ENCODE results near the gene HRH4. TPM values are rescaled to one million over a fixed set of nuclear protein-coding genes. Genes with fewer than 3 reads are reported as not detected.

Gene HRH4
- total RNA-seq, 4 donors from 2014 or later: 0.12 to 0.55 TPM; not detected in 2

- DNase-seq: no peak
- TF ChIP-seq POLR2A (IDR thresholded peaks at IDR 0.05): no peak
- no peak for TF ChIP-seq CTCF (IDR thresholded peaks at IDR 0.05)
- Histone ChIP-seq H3K9me3 (no peaks in the 10 kb centered on the region), H3K36me3 (no peaks in the 10 kb centered on the region), H3K4me3 (no peak overlapping the region), H3K27ac (no peak overlapping the region), H3K4me1 (no peaks in the 10 kb centered on the region), H3K27me3 (no peaks in the 10 kb centered on the region)
- intact Hi-C loops (cut with DNase I; ENCODE audit: low total_unique reads): no loop called here
Measured at GRCh38 chr18:24421831-24422230, 38.6 kb upstream of the HRH4 start.

- no peak for DNase-seq
- Histone ChIP-seq H3K4me3 (peak overlapping the region; percentile 87 to 90), H3K36me3 (no peaks in the 10 kb centered on the region), H3K27ac (peak overlapping the region; percentile 83 to 84), H3K9me3 (no peaks in the 10 kb centered on the region), H3K4me1 (no peaks in the 10 kb centered on the region), H3K27me3 (no peaks in the 10 kb centered on the region)
- TF ChIP-seq CTCF (IDR thresholded peaks at IDR 0.05): no peak
- no peak for TF ChIP-seq POLR2A (IDR thresholded peaks at IDR 0.05)
- intact Hi-C loops (cut with DNase I; ENCODE audit: low total_unique reads): no loop called here
Measured at GRCh38 chr18:24426073-24426397, 34.4 kb upstream of the HRH4 start.

- H3K9me3 ChIP-seq: no peaks in the 10 kb centered on the region
- peak; percentile 71 to 81 for DNase-seq
- no peak for TF ChIP-seq CTCF (IDR thresholded peaks at IDR 0.05)
- peak; percentile 16 to 52 for TF ChIP-seq POLR2A (IDR thresholded peaks at IDR 0.05)
- intact Hi-C loops (cut with DNase I; ENCODE audit: low total_unique reads): no loop called here
- H3K27ac ChIP-seq: peak within 1 kb of the TSS; percentile 83 to 84
- peak within 1 kb of the TSS; percentile 87 to 90 for H3K4me3 ChIP-seq
- no peaks in the 10 kb centered on the region for H3K27me3 ChIP-seq
- no peaks in the 10 kb centered on the region for H3K4me1 ChIP-seq
- H3K36me3 ChIP-seq: no peaks in the 10 kb centered on the region
Measured at GRCh38 chr18:24426398-24427294, 33.8 kb upstream of the HRH4 start, which contains the start of gene IMPACT. TSS of gene IMPACT (plus strand) at chr18:24426670. CDS start at chr18:24426757, 87 bp downstream.

GRCh38 chr18:24427484-24427883, 33.0 kb upstream of the HRH4 start:
- H3K27ac ChIP-seq: peak overlapping the region in 1 of 2 donors; percentile 83
- DNase-seq: no peak
- H3K4me1 ChIP-seq: no peaks in the 10 kb centered on the region
- TF ChIP-seq POLR2A (IDR thresholded peaks at IDR 0.05) (no peak), CTCF (IDR thresholded peaks at IDR 0.05) (no peak)
- H3K4me3 ChIP-seq: peak overlapping the region; percentile 87 to 90
- intact Hi-C loops (cut with DNase I; ENCODE audit: low total_unique reads): no loop called here
- H3K36me3 ChIP-seq: no peaks in the 10 kb centered on the region
- H3K9me3 ChIP-seq: no peaks in the 10 kb centered on the region
- H3K27me3 ChIP-seq: no peaks in the 10 kb centered on the region

GRCh38 chr18:24428709-24429108, 31.7 kb upstream of the HRH4 start:
- TF ChIP-seq POLR2A (IDR thresholded peaks at IDR 0.05) (no peak), CTCF (IDR thresholded peaks at IDR 0.05) (no peak)
- DNase-seq: no peak
- H3K4me3 ChIP-seq: no peak overlapping the region
- intact Hi-C loops (cut with DNase I; ENCODE audit: low total_unique reads): no loop called here
- no peak overlapping the region for H3K27ac ChIP-seq
- H3K9me3 ChIP-seq: no peaks in the 10 kb centered on the region
- no peaks in the 10 kb centered on the region for H3K27me3 ChIP-seq
- no peaks in the 10 kb centered on the region for H3K36me3 ChIP-seq
- H3K4me1 ChIP-seq: no peaks in the 10 kb centered on the region
